Measurements from ENCODE around the gene SLC35C1.
A peak's percentile ranks its signal among the peaks of the same experiment; 100 is the strongest.

The SLC35C1 gene

DNA sequence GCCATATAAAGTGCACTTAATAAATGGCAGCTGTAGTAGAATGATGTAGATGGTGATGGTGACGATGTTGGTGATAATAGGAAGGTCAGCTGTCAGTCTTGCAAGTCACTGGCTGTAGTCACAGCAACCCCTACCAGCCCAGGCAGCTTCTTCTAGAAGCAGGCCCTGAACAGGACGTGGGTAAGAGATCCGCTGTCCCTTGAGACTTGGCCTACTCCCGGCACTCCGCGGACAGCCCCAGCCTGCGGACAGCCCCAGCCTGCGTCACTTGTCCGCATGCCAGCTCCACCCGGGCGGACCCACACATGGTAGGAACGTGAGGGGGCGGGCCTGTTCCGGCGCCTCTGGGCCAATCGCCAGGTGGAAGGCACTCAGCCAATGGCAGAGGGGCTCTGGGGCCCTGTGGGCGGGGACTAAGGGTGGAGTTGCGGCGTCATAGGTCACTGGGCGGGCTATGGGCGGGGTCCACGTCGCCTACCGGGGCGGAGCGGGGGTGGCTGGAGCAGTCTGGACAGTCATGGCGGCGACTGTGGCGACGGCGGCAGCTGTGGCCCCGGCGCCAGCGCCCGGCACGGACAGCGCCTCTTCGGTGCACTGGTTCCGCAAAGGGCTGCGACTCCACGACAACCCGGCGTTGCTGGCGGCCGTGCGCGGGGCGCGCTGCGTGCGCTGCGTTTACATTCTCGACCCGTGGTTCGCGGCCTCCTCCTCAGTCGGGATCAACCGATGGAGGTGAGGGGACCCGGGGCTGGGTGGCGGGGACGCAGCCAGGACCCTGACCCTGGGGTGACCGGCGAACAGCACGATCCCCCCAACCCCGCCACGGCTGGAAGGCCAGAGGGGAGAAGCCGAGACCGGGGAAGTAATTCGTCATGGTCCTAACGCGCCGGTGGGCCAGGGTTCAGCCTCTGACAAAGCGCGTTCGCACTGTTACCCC is 42.3 kb downstream of the SLC35C1 start, which contains the start of gene CRY2:
Gene CRY2 (plus strand): TSS at position 502 of the 937 bp plus-strand sequence. CDS start 16 bp downstream, at position 518.
- peak; percentile 98 to 99 for DNase-seq

- no peak for DNase-seq
Measured at GRCh38 chr11:45847911-45848316, 43.0 kb downstream of the SLC35C1 start.

DNA sequence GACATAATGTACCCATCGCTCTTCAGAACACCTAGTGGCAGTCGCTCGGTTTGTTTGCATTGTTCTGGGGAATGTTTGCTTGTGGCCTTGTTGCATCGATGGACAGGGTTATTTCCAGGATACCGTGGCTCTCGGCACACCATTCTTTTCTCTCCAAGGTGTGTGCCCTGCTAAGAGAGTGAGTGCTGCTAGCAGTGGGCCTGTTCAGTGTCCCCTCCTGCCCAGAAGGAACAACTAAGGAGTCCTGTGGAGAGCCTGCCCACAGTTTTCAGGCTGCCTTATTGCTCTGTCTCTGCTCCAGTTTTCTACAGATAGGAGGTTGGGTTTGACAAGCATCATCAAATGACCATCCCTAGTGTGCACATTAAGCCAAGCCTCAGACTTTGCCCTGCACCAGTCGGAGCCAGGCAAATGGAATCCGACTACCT is 43.7 kb downstream of the SLC35C1 start:
- no peak for DNase-seq

GRCh38 chr11:45850446-45850845 is 45.5 kb downstream of the SLC35C1 start:
- DNase-seq, result no peak

GRCh38 chr11:45851228-45851627 is 46.3 kb downstream of the SLC35C1 start:
- no peak for DNase-seq

DNA sequence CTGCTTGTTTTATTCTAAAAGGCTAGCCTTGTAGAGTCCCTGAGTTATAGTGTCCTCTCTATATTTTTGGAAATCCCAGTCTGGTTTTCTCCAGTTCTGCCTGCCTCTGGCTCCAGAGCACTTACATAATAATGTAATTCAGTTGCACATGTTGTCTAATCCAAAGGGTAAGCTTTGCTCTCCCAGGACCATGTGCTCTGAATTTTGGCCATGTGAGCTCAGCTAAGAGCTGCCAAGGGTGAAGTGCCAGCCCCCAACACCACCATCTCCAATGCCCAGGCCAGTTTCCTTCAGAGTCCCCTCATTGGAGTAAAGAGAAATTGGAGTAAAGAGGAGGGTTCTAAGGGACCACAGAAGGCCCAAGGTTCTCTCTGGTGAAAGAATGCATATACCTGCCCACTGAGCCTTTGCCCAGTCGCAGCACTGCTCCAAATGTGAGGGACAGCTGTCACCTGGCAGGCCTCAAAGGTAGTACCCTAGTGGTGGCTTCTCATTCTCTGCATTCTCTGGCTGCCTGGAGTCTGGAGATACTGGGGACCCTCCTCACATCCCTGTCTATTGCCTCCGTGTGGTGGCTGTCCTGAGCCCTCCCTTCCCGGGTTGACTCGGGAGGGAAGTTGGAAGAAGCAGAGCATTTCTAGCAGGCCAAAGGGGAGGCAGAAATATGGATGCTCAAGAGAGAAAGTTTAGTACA is 47.2 kb downstream of the SLC35C1 start:
- no peak for DNase-seq

GRCh38 chr11:45852712-45853101 is 47.8 kb downstream of the SLC35C1 start:
- no peak for DNase-seq

- DNase-seq, result no peak
Measured at GRCh38 chr11:45853332-45854219, 48.6 kb downstream of the SLC35C1 start.

- DNase-seq, result no peak
Measured at GRCh38 chr11:45855308-45855707, 50.4 kb downstream of the SLC35C1 start.

GRCh38 chr11:45856044-45856468 is 51.1 kb downstream of the SLC35C1 start:
- DNase-seq, result no peak

GRCh38 chr11:45857961-45858474 is 53.1 kb downstream of the SLC35C1 start:
- no peak for DNase-seq

DNA sequence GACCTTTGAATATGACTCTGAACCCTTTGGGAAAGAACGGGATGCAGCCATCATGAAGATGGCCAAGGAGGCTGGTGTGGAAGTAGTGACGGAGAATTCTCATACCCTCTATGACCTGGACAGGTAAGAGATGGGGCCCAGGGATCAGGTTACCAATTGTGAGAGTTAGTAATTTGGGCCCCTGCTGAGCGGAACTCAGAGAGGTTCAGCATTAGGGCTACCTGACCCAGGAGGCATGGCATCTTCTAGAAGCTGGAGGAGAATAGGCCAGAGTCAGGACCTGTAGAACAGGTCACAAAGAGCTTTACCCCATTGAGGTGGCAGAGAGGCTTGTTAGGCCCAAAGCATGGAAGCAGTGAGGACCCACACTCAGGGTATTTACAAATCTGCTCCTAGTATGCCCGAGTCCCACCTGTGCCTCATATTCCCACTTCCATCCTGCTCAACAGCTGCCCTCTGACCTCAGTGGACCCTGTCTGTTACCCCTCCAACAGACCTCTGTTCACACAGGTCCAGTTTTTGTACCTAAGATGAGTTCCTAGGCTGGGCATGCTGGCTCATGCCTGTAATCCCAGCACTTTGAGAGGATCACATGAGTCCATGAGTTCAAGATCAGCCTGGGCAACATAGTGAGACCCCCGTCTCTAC is 53.9 kb downstream of the SLC35C1 start:
- no peak for DNase-seq

DNA sequence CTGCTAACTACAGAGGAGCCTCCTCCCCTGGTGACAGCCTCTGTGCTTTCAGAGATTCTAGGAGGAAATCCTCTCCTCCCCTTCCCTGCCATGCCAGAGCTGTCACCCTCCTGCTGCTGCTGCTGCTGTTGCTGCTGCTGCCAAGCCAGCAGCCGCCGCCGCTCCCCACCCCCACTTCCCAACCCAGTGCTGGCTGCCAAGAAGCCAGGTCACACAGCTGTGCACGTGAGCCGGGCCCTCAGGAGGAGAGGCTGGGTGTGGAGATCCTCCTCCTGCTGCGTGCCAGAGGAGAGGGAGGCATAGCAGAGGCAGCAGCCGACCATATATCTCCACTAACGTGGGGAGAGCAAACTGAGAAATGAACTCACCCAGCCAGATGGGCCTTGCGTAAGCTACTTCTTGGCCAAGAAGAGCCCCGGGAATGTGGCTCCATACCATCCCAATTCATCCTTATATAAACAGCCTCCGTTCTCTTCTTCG is 54.8 kb downstream of the SLC35C1 start:
- DNase-seq, result no peak

GRCh38 chr11:45860348-45860747 is 55.4 kb downstream of the SLC35C1 start:
- DNase-seq, result no peak

- DNase-seq, result no peak
Measured at GRCh38 chr11:45860764-45861510, 56.0 kb downstream of the SLC35C1 start.
